Renal cortex interstitium (tissue), 11 donors: Measurements from ENCODE around the gene ZNF316. TPM values are rescaled to one million over a fixed set of nuclear protein-coding genes. Genes with fewer than 3 reads are reported as not detected.
"Not testable (repeated sequence)": the region's sequence is repeated elsewhere in the genome, so short reads cannot be mapped to it uniquely, and the experiment has no call there.

Experiments
- DNase-seq, 11 donors: peaks; one replicate each; pipeline ENCODE4 v3.0.0-alpha.2; 2013; ENCODE audit warnings: low read depth in 9 of 11, low spot score in 4 of 11; ENCODE audit errors: extremely low read depth in 1 of 11
- polyA plus RNA-seq, 3 donors: library from polyadenylated mRNA; unstranded; fragments of 120-200 nt; gene quantifications; one replicate each; pipeline ENCODE4 v1.2.1, GENCODE V29; 2013; ENCODE audit not compliant: insufficient read length in 3 of 3

ZNF316 gene
- polyA plus RNA-seq, 3 donors = 43.3 to 56.5 (median 45.4) TPM

- DNase-seq = no peak
Observed at GRCh38 chr7:6654113-6654841, 17.2 kb downstream of the ZNF316 start.

- DNase-seq = no peak
Observed at GRCh38 chr7:6654842-6655610, 17.9 kb downstream of the ZNF316 start.

- DNase-seq = no peak
Observed at GRCh38 chr7:6655636-6656385, 18.7 kb downstream of the ZNF316 start.

GRCh38 chr7:6656413-6656812, 19.3 kb downstream of the ZNF316 start:
- DNase-seq = no peak

GRCh38 chr7:6658618-6659345, 21.7 kb downstream of the ZNF316 start:
- DNase-seq = no peak

GRCh38 chr7:6670851-6671250, 33.7 kb downstream of the ZNF316 start:
- DNase-seq = not testable (repeated sequence)

GRCh38 chr7:6675807-6676405, 38.8 kb downstream of the ZNF316 start:
- DNase-seq = no peak

- no peak for DNase-seq
Observed at GRCh38 chr7:6680146-6680545, 43.0 kb downstream of the ZNF316 start.

GRCh38 chr7:6691103-6691502, 54.0 kb downstream of the ZNF316 start:
- no peak for DNase-seq

GRCh38 chr7:6691609-6692106, 54.5 kb downstream of the ZNF316 start:
- no peak for DNase-seq

GRCh38 chr7:6700793-6701192, 63.7 kb downstream of the ZNF316 start:
- no peak for DNase-seq

- DNase-seq = no peak
Observed at GRCh38 chr7:6701860-6702259, 64.7 kb downstream of the ZNF316 start.

Other genes starting within 250 kb of the ZNF316 start
- gene DAGLB, start 189.4 kb upstream of the ZNF316 start, polyA plus RNA-seq = 10 to 100 TPM; 14.7 to 17.4 (median 17.3) TPM
- 100 to 1,000 TPM; 194 to 215 (median 195) TPM for gene KDELR2, start 153.2 kb upstream of the ZNF316 start, polyA plus RNA-seq
- 1 to 10 TPM in 1 of 3 donors, under 1 TPM in 2; 0.42 to 1.1 (median 0.72) TPM for gene GRID2IP, start 85.9 kb upstream of the ZNF316 start, polyA plus RNA-seq
- gene ZDHHC4, start 59.9 kb upstream of the ZNF316 start, polyA plus RNA-seq = 10 to 100 TPM; 73.3 to 85.8 (median 76.3) TPM
- gene INTS15, start 47.3 kb upstream of the ZNF316 start, polyA plus RNA-seq = 10 to 100 TPM; 32.7 to 44.3 (median 35.4) TPM
- gene ZNF853, start 21.7 kb upstream of the ZNF316 start, polyA plus RNA-seq = 10 to 100 TPM; 13.3 to 18.8 (median 14.5) TPM
- 10 to 100 TPM; 36.6 to 43.2 (median 42.2) TPM for gene ZNF12, start 69.6 kb downstream of the ZNF316 start, polyA plus RNA-seq
- gene RSPH10B2, start 116.8 kb downstream of the ZNF316 start, polyA plus RNA-seq = 1 to 10 TPM in 2 of 3 donors, under 1 TPM in 1; 0.66 to 2.2 (median 1.6) TPM
- 10 to 100 TPM; 57.2 to 85.2 (median 61.0) TPM for gene CCZ1B, start 189.0 kb downstream of the ZNF316 start, polyA plus RNA-seq